Measurements from ENCODE around the gene PGAM2. TPM values are rescaled to one million over a fixed set of nuclear protein-coding genes. Genes with fewer than 3 reads are reported as not detected.

PGAM2 gene
- total RNA-seq, 1 experiment from 2014 or later: 8.7 TPM

- Histone ChIP-seq H4K91ac (ENCODE audit: insufficient read length, low read depth, low read length) (no peak overlapping the region), H4K5ac (ENCODE audit: insufficient read length, low read depth, low read length) (no peak overlapping the region), H2BK20ac (ENCODE audit: low read depth, low read length, poor library complexity, severe bottlenecking) (no peak overlapping the region), H2AFZ (ENCODE audit: low read length) (no peak overlapping the region), H3K18ac (ENCODE audit: insufficient read length, low read depth, low read length) (no peak overlapping the region), H3K9ac (ENCODE audit: extremely low read depth, insufficient read length, low read length) (no peak overlapping the region), H3K23ac (ENCODE audit: insufficient read length, low read depth, low read length) (no peak overlapping the region), H2AK5ac (ENCODE audit: insufficient read length, low read length) (no peak overlapping the region), H4K20me1 (ENCODE audit: control insufficient read depth, insufficient read depth, insufficient read length) (no peaks in the 10 kb centered on the region), H3K23me2 (ENCODE audit: insufficient read length, low read depth, low read length, poor library complexity, severe bottlenecking) (no peaks in the 10 kb centered on the region), H2BK15ac (ENCODE audit: low read depth, low read length) (no peak overlapping the region), H3K27ac (ENCODE audit: insufficient read length, low read depth, low read length) (no peak overlapping the region), H3T11ph (ENCODE audit: low read length) (no peak overlapping the region), H3K79me1 (ENCODE audit: insufficient read depth, low read depth, low read length, poor library complexity, severe bottlenecking) (no peaks in the 10 kb centered on the region), H3K27me3 (ENCODE audit: insufficient read depth, low read length) (no peaks in the 10 kb centered on the region), H3K56ac (ENCODE audit: insufficient read length, low read depth, low read length) (no peak overlapping the region), H3K4ac (ENCODE audit: low read depth, low read length) (no peak overlapping the region), H4K8ac (replicated peaks; ENCODE audit: insufficient read length, low read depth, low read length) (no peak overlapping the region), H3K14ac (ENCODE audit: insufficient read depth, low read length) (no peak overlapping the region), H2BK12ac (ENCODE audit: insufficient read length, low read depth, low read length) (no peak overlapping the region), H3K4me2 (ENCODE audit: insufficient read depth, insufficient read length, low read length) (peak overlapping the region; percentile 28), H2BK120ac (ENCODE audit: low read depth, low read length, poor library complexity, severe bottlenecking) (no peak overlapping the region), H3K4me1 (ENCODE audit: insufficient read depth, low read length) (peaks cover 10% of the 10 kb centered on the region; the same call in 1 of the 2 replicates), H3K9me3 (ENCODE audit: control insufficient read depth, low read depth, low read length) (no peaks in the 10 kb centered on the region), H2BK5ac (ENCODE audit: insufficient read length, low read length) (no peak overlapping the region), H3K79me2 (ENCODE audit: insufficient read depth, low read length) (no peaks in the 10 kb centered on the region)
- Mint-ChIP-seq H3K4me1 (peaks cover 33 to 36% of the 10 kb centered on the region in 2 experiments), H3K36me3 (ENCODE audit: insufficient read depth in 1 of 3, low read depth in 3 of 3) (peaks cover 6 to 31% (median 14%) of the 10 kb centered on the region in 3 experiments; a peak in 6 of 7 replicates), H3K27me3 (ENCODE audit: low read depth) (peaks cover 25% of the 10 kb centered on the region), H3K9me3 (no peaks in the 10 kb centered on the region; a peak in 1 of 5 replicates), H3K4me3 (peak overlapping the region in 1 of 2 experiments; percentile 17; a peak in 1 of 5 replicates), H3K27ac (0 out of 7 replicates have a peak overlapping the region, but pooled peaks of 2 of the 3 experiments have one; percentile 31 to 36)
- no peak for TF ChIP-seq CTCF (conservative IDR thresholded peaks at IDR 0.05)
- WGBS (ENCODE audit: extremely low coverage, insufficient read length, low lambda C conversion rate): no CpG with 5 or more reads among the region's 10 CpGs
- no peak for DNase-seq
These were observed 1.8 kb downstream of the PGAM2 start for GRCh38 chr7:44063547-44063893.

All from H9 (cell line).